HG02798 (cell line): ENCODE data around the gene ADGRB3.

Experiments
- ATAC-seq: cut with Tn5 transposase; IDR thresholded peaks from one replicate; pipeline ENCODE4 v1.9.1; 2021; ENCODE audit warnings: mild to moderate bottlenecking; ENCODE audit not compliant: unreplicated experiment, poor library complexity

Gene ADGRB3

GRCh38 chr6:68695838-68696237 is 60.8 kb downstream of the ADGRB3 start:
- ATAC-seq = no peak

- ATAC-seq = no peak
Observed at GRCh38 chr6:68697394-68697793, 62.3 kb downstream of the ADGRB3 start.

DNA sequence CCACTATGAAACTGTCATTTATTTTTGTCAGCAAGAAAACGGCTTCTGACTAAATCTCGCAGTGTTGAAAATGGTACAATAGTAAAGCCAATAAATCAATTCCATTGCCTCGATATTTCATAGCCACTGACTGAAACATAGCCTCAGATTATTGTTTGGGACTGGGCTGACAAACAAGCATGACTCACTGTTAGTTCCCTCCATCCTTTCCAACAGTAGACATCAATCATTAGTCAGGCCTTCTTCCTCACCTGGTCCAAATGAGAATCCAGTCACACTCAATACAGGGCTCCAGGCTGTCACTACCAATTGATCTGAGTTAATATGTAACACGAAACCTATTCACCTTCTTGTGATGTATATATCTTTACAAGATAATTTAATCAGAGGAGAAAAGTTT is 66.1 kb downstream of the ADGRB3 start:
- ATAC-seq = no peak

DNA sequence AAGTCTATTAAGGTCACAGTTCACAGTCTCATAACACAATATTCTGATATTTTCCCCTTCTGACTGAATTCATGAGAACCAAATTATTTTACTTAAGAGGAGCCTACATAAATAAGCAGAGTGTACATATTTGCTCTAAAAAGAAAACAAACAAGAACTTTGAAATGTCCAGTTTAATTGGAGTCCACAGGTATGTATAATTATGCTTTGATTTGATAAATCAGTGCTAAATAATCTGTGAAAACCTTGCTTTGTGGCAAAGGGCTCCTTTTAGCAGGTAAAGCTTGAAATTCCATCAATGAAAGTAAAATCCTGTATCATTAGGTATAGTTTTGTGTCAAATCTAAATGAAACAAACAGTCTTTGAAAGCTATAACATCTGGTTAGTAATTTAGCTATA is 69.4 kb downstream of the ADGRB3 start:
- no peak for ATAC-seq

- no peak for ATAC-seq
Observed at GRCh38 chr6:68709091-68709490, 74.0 kb downstream of the ADGRB3 start.

DNA sequence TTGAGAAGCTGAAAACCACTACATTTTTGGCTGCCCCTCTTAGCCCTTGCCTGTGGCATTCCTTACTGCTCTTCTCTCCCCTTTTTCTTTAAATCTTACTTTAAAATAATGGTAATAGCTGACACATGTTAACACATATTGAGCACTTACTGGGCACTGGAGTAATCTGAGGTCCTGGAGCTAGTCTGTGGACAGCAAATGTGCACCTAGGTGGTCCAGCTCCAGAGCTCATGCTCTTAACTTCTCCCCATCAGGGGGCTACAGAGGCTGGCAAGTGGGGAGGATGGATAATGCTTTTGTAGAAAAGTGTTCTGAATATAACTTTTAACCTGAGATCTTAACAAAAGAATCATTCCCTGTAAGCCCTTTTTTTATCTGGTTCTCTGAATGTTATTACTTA is 74.8 kb downstream of the ADGRB3 start:
- ATAC-seq = no peak

GRCh38 chr6:68710496-68710895 is 75.4 kb downstream of the ADGRB3 start:
- ATAC-seq = no peak

- ATAC-seq = no peak
Observed at GRCh38 chr6:68710916-68711315, 75.8 kb downstream of the ADGRB3 start.

DNA sequence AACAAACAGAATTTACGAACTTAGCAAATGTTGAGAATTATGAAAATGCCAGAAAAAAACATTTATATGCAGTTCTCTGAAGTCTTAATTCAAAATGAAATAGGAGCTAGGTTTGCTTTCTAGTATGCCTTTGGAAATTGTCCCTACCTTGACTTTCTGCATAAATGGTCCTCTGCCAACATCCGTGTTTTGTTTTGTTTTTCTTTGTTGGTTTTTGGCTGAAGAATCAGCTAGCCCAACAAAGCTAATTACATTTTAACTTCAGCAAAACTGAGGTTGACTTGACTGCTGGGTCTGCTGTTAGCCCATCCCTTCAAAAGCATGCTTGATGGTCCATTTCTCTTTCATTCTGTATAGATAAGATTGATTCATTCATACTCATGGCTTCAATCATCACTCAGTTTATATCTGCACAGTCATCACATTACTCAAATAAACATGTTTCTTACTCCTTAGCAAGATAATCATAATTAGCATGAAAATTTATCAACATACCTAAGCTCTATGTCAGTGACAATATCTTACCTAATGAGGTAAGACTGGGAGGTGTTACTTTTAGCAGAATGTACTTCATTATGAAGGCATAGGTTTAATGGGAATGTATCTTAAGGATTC is 76.4 kb downstream of the ADGRB3 start:
- no peak for ATAC-seq

GRCh38 chr6:68716620-68717019 is 81.5 kb downstream of the ADGRB3 start:
- ATAC-seq = no peak

- no peak for ATAC-seq
Observed at GRCh38 chr6:68718385-68719073, 83.4 kb downstream of the ADGRB3 start.

- ATAC-seq = no peak
Observed at GRCh38 chr6:68719761-68720160, 84.7 kb downstream of the ADGRB3 start.

DNA sequence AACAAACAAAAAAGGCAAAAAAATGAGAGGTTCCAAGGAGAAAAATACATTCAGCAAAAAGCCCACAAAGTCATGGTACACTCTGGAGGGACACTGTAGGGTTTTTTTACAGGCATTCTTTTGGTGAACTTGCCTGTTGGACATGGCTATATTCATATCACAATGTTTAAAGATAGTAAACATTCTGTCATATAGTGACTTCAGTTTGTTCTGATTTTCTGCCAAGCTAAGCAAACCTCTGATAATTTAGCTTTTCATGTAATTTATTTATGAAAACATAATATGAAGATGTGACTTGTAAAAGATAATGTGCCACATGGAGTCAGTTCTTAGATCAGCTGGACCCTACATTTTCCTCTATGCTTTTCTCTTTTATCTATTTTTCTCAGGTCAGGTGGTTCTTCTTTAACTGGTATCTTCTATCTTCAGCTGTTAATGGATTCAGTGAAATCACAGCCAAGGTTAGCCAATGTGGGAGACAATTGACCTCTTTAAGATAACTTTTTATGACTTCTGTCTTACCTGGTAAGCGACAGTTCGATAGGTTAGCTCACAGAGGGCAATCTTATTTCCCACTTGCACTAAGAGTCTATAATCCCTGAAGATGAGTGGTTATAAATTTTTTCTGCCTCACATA is 87.9 kb downstream of the ADGRB3 start:
- ATAC-seq = no peak

DNA sequence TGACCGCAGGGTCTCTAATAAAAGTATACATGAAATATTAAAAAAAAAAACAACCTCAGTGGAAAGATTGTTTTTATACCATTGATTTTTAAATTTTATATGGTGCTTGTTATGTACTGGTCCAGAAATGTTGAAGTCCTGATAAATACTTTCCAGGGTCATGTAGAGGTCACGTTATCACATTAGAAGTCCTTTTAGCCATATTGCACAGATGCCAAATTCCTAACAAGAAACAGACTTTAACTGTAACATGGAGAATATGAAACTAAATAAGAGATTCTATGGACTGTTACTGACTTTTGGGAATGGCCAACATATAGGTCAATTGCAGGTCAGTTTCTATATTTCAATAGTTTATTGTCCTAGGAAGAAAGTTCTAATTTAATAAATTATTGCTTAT is 89.0 kb downstream of the ADGRB3 start:
- ATAC-seq = no peak

DNA sequence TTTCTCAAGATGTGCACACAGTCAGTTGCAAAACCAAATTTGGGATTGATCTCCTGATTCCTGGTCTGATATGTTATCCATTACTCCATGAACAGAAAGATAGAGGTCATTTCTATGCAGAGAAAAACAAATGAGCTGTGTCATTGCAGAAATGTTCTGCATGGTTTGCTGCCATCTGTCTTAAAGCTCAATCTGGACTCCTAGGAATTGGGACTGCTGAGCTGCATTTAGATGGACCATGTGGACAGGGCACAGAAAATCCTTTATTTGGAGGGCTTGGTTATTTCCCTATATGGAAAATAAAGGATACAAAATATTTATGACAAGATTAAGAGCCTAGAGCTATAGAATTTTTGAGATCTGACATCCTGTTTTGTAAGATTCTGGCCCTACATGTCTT is 91.3 kb downstream of the ADGRB3 start:
- ATAC-seq = no peak

DNA sequence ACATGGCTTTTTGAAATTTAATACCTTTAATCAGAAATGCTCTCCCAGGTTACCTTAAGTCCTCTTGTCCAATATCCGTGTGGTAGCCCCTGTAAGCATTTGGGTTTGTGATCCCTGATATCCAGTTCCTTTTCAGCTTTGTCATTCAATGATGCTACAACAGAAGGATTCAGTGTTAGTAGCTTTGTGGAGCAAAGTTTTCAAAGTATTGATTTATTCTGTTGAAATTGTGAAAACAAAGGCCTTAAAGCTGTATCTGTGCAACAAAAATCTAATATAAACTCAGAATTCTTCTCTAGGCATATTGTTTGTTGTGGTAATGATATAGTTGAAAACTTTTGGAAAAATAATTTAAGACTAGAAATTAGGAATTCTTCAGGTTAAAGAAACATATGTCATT is 91.9 kb downstream of the ADGRB3 start:
- no peak for ATAC-seq

GRCh38 chr6:68727699-68728098 is 92.6 kb downstream of the ADGRB3 start:
- ATAC-seq = no peak

DNA sequence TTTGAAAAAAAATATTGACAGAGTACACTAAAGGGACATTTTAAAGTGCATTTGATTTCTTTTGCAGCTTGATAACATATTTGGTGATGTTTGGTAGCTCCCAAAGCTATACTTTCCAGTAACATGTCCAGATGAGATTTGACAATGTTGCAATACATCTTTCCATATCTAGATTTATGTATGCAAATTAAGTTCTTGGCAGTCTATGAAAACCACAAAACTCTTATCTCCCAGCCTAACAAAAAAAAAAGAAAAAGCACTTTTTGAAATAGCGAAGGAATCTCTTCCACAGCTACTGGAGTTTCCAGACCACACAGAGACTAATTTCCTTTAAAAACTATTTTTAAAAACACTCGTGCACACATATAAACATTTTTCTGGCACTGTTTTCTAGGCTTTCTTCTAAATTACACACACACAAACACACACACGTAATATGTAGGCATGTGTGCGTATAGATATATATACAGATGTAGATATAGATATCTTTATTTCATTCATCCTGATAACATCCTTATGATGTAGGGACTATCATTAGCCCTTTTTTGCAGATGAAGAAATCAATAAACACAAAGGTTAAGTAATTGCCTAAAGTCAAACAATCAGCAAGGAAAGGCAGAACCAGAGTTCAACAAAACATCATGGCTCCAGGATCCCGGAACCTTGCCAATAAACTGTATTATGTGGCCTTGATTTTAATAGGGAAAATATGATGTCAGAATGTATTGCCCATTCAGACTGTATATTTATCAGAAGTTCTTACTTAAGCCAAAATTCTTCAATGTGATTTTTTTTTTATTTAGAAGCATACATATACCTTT is 93.3 kb downstream of the ADGRB3 start:
- ATAC-seq = no peak

DNA sequence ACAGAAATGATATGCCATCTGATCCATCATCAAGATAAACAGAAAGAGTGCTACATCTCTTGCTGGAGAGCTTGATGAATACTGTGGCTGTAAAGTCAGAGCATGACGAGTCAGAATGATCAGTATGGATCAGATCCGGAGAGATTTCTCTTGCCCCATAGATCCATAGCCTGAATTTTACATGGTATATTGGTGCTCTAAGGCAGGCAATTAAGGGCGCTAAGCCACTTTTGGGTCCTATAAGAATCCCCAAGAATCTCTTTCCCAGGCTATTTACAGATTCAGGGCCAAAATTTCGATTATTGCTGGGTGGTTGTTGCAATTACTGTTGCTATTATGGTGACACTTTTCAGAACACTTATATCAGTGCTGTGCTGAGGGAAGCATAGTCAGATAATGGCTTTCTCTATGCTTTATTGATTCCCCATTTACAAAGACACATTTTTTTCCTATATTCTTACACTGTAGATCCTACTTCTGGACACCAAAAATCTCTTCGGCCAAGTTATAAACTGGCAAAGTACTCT is 94.4 kb downstream of the ADGRB3 start:
- no peak for ATAC-seq

GRCh38 chr6:68730291-68731054 is 95.4 kb downstream of the ADGRB3 start:
- ATAC-seq = no peak
